ENCODE measurements around the gene DDX42. TPM values are rescaled to one million over a fixed set of nuclear protein-coding genes. Genes with fewer than 3 reads are reported as not detected.

The DDX42 gene
- total and polyA plus RNA-seq, 9 of the 15 experiments (the other 6 are each of a cell fraction or from before 2014, with no cell fraction given): 16.5 to 149 (median 87.6) TPM

- TF ChIP-seq KLF6 (CRISPR knock-in tag; IDR thresholded peaks at IDR 0.05; ENCODE audit: borderline replicate concordance) (peak; percentile 76; the same call in 1 of the 2 replicates), ELF2 (CRISPR knock-in tag; IDR thresholded peaks at IDR 0.05) (peak; percentile 84), L3MBTL2 (IDR thresholded peaks at IDR 0.05) (peak; percentile 59), NBN (IDR thresholded peaks at IDR 0.05; ENCODE audit: low read depth) (peak; percentile 99), RUNX1 (IDR thresholded peaks at IDR 0.05; ENCODE audit: low read depth) (0 out of 2 replicates have a peak, but pooled peaks have one; percentile 68), XRCC3 (IDR thresholded peaks at IDR 0.05) (no peak), ZBTB7A (IDR thresholded peaks at IDR 0.05; ENCODE audit: borderline replicate concordance, control insufficient read depth, low read depth, low read length) (peak; percentile 98), EWSR1 (IDR thresholded peaks at IDR 0.05; ENCODE audit: borderline replicate concordance, low read depth, partially characterized antibody) (no peak), YY1 (IDR thresholded peaks at IDR 0.05; ENCODE audit: borderline replicate concordance in 1 of 3, control insufficient read depth in 1 of 3, extremely low read depth in 1 of 3, insufficient read depth in 3 of 3, insufficient read length in 1 of 3, insufficient replicate concordance in 2 of 3, low read depth in 1 of 3, low read length in 2 of 3) (peak in 2 of 3 experiments; percentile 88 to 90), NCOA6 (IDR thresholded peaks at IDR 0.05) (peak; percentile 76), GTF2E2 (tag; IDR thresholded peaks at IDR 0.05) (0 out of 2 replicates have a peak, but pooled peaks have one; percentile 72), TBP (optimal IDR thresholded peaks at IDR 0.05; ENCODE audit: low read depth, low read length) (peak; percentile 79), ZBTB1 (CRISPR knock-in tag; IDR thresholded peaks at IDR 0.05; ENCODE audit: borderline replicate concordance, low read depth) (peak; percentile 87; the same call in 1 of the 2 replicates), MAZ (CRISPR knock-in tag; conservative IDR thresholded peaks at IDR 0.05 in 1 of 2, IDR thresholded peaks at IDR 0.05 in 1 of 2) (peak; percentile 92 to 98; a peak in 3 of 4 replicates), FOXJ2 (tag; IDR thresholded peaks at IDR 0.05) (0 out of 2 replicates have a peak, but pooled peaks have one; percentile 39), TEAD1 (CRISPR knock-in tag; IDR thresholded peaks at IDR 0.05) (peak; percentile 83 to 95), RBM34 (IDR thresholded peaks at IDR 0.05; ENCODE audit: borderline replicate concordance, insufficient read depth, low read length) (no peak)
- TF ChIP-seq, protein P1, sequence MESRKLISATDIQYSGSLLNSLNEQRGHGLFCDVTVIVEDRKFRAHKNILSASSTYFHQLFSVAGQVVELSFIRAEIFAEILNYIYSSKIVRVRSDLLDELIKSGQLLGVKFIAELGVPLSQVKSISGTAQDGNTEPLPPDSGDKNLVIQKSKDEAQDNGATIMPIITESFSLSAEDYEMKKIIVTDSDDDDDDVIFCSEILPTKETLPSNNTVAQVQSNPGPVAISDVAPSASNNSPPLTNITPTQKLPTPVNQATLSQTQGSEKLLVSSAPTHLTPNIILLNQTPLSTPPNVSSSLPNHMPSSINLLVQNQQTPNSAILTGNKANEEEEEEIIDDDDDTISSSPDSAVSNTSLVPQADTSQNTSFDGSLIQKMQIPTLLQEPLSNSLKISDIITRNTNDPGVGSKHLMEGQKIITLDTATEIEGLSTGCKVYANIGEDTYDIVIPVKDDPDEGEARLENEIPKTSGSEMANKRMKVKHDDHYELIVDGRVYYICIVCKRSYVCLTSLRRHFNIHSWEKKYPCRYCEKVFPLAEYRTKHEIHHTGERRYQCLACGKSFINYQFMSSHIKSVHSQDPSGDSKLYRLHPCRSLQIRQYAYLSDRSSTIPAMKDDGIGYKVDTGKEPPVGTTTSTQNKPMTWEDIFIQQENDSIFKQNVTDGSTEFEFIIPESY (CRISPR knock-in tag; IDR thresholded peaks at IDR 0.05): peak; percentile 79
- TF ChIP-seq, protein P2, sequence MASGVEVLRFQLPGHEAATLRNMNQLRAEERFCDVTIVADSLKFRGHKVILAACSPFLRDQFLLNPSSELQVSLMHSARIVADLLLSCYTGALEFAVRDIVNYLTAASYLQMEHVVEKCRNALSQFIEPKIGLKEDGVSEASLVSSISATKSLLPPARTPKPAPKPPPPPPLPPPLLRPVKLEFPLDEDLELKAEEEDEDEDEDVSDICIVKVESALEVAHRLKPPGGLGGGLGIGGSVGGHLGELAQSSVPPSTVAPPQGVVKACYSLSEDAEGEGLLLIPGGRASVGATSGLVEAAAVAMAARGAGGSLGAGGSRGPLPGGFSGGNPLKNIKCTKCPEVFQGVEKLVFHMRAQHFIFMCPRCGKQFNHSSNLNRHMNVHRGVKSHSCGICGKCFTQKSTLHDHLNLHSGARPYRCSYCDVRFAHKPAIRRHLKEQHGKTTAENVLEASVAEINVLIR (CRISPR knock-in tag; IDR thresholded peaks at IDR 0.05): no peak
Measured at GRCh38 chr17:63842540-63843386, 68.8 kb downstream of the DDX42 start, which contains the start of gene SMARCD2 (continued).
